ENCODE measurements around the gene NR6A1.

DNA sequence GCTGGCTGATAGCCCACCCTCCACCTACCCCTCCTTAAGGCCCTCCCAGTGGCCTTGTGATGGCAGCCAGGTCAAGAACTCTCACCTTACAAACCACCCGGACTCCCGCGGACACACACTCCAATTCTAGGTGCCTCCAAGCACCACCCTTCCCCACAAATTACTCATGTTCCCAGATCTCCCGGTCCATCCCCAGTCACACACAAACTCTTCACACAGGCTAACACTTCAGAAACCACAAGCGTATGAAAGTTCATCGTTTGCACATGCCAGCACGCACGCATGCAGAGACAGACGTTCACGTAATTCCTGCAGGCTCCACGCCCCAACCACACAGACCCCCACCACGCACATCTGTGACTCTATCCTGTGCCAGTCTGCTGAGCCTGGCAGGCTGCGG is 281.9 kb downstream of the NR6A1 start:
- TF ChIP-seq, protein P1, sequence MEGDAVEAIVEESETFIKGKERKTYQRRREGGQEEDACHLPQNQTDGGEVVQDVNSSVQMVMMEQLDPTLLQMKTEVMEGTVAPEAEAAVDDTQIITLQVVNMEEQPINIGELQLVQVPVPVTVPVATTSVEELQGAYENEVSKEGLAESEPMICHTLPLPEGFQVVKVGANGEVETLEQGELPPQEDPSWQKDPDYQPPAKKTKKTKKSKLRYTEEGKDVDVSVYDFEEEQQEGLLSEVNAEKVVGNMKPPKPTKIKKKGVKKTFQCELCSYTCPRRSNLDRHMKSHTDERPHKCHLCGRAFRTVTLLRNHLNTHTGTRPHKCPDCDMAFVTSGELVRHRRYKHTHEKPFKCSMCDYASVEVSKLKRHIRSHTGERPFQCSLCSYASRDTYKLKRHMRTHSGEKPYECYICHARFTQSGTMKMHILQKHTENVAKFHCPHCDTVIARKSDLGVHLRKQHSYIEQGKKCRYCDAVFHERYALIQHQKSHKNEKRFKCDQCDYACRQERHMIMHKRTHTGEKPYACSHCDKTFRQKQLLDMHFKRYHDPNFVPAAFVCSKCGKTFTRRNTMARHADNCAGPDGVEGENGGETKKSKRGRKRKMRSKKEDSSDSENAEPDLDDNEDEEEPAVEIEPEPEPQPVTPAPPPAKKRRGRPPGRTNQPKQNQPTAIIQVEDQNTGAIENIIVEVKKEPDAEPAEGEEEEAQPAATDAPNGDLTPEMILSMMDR (IDR thresholded peaks at IDR 0.05): no peak
- TF ChIP-seq POLR2A (IDR thresholded peaks at IDR 0.05; ENCODE audit: low read depth) (no peak), EP300 (IDR thresholded peaks at IDR 0.05) (no peak), POLR2AphosphoS5 (IDR thresholded peaks at IDR 0.05) (no peak)

Measured in esophagus muscularis mucosa (tissue), 4 donors.